ENCODE measurements around the gene NYAP1.
A peak's percentile ranks its signal among the peaks of the same experiment; 100 is the strongest.
"Not testable (repeated sequence)": the region's sequence is repeated elsewhere in the genome, so short reads cannot be mapped to it uniquely, and the experiment has no call there.

NYAP1 gene
- total RNA-seq, result 0.69 to 1.7 (median 0.96) reads per million in 3 donors

GRCh38 chr7:100483722-100484672, at the start of gene NYAP1:
Gene NYAP1 (plus strand): TSS chr7:100483927. CDS start chr7:100485312, 1,385 bp downstream.
- H3K36me3 ChIP-seq (ENCODE audit: control insufficient read depth, insufficient read depth, low read length), result no peaks in the 10 kb centered on the region
- peak within 1 kb of the TSS; percentile 43 for H3K4me3 ChIP-seq (ENCODE audit: insufficient read depth, low read depth, low read length, poor library complexity, severe bottlenecking)
- H3K27me3 ChIP-seq (replicated peaks; ENCODE audit: control insufficient read depth, insufficient read depth, low read length, poor library complexity, severe bottlenecking), result no peaks in the 10 kb centered on the region
- H3K9me3 ChIP-seq (ENCODE audit: control insufficient read depth, low read length), result no peaks in the 10 kb centered on the region
- peak within 1 kb of the TSS; percentile 39 for H3K27ac ChIP-seq (ENCODE audit: insufficient read depth, low read length, poor library complexity, severe bottlenecking)
- DNase-seq, result peak; percentile 45 to 53 (median 53)
- H3K4me1 ChIP-seq (ENCODE audit: control insufficient read depth, insufficient read depth, low read length, poor library complexity, severe bottlenecking), result peaks cover 18% of the 10 kb centered on the region

GRCh38 chr7:100434297-100435144, 49.2 kb upstream of the NYAP1 start:
- peaks cover 21% of the 10 kb centered on the region for H3K36me3 ChIP-seq (ENCODE audit: control insufficient read depth, insufficient read depth, low read length)
- H3K4me1 ChIP-seq (ENCODE audit: control insufficient read depth, insufficient read depth, low read length, poor library complexity, severe bottlenecking), result peaks cover 37% of the 10 kb centered on the region
- H3K9me3 ChIP-seq (ENCODE audit: control insufficient read depth, low read length), result no peaks in the 10 kb centered on the region
- peak overlapping the region; percentile 95 for H3K27ac ChIP-seq (ENCODE audit: insufficient read depth, low read length, poor library complexity, severe bottlenecking)
- H3K27me3 ChIP-seq (replicated peaks; ENCODE audit: control insufficient read depth, insufficient read depth, low read length, poor library complexity, severe bottlenecking), result no peaks in the 10 kb centered on the region
- DNase-seq, result no peak
- H3K4me3 ChIP-seq (ENCODE audit: insufficient read depth, low read depth, low read length, poor library complexity, severe bottlenecking), result peak overlapping the region; percentile 95

- H3K27me3 ChIP-seq (replicated peaks; ENCODE audit: control insufficient read depth, insufficient read depth, low read length, poor library complexity, severe bottlenecking), result no peaks in the 10 kb centered on the region
- peak overlapping the region; percentile 95 for H3K27ac ChIP-seq (ENCODE audit: insufficient read depth, low read length, poor library complexity, severe bottlenecking)
- no peaks in the 10 kb centered on the region for H3K9me3 ChIP-seq (ENCODE audit: control insufficient read depth, low read length)
- DNase-seq, result peak; percentile 15 to 32 (median 27)
- H3K36me3 ChIP-seq (ENCODE audit: control insufficient read depth, insufficient read depth, low read length), result peaks cover 21% of the 10 kb centered on the region
- H3K4me1 ChIP-seq (ENCODE audit: control insufficient read depth, insufficient read depth, low read length, poor library complexity, severe bottlenecking), result peaks cover 33% of the 10 kb centered on the region
- peak overlapping the region; percentile 95 for H3K4me3 ChIP-seq (ENCODE audit: insufficient read depth, low read depth, low read length, poor library complexity, severe bottlenecking)
Observed at GRCh38 chr7:100435401-100436304, 48.1 kb upstream of the NYAP1 start.

GRCh38 chr7:100437150-100438100, 46.3 kb upstream of the NYAP1 start:
- peaks cover 22% of the 10 kb centered on the region for H3K4me1 ChIP-seq (ENCODE audit: control insufficient read depth, insufficient read depth, low read length, poor library complexity, severe bottlenecking)
- no peak for DNase-seq

GRCh38 chr7:100438172-100438571, 45.6 kb upstream of the NYAP1 start:
- Histone ChIP-seq H3K36me3 (ENCODE audit: control insufficient read depth, insufficient read depth, low read length) (peaks cover 14% of the 10 kb centered on the region), H3K27me3 (replicated peaks; ENCODE audit: control insufficient read depth, insufficient read depth, low read length, poor library complexity, severe bottlenecking) (no peaks in the 10 kb centered on the region), H3K27ac (ENCODE audit: insufficient read depth, low read length, poor library complexity, severe bottlenecking) (no peak overlapping the region), H3K4me3 (ENCODE audit: insufficient read depth, low read depth, low read length, poor library complexity, severe bottlenecking) (no peak overlapping the region), H3K9me3 (ENCODE audit: control insufficient read depth, low read length) (no peaks in the 10 kb centered on the region), H3K4me1 (ENCODE audit: control insufficient read depth, insufficient read depth, low read length, poor library complexity, severe bottlenecking) (peaks cover 17% of the 10 kb centered on the region)
- no peak for DNase-seq

More at GRCh38 chr7:100437150-100438100, 46.3 kb upstream of the NYAP1 start:
- Histone ChIP-seq H3K4me3 (ENCODE audit: insufficient read depth, low read depth, low read length, poor library complexity, severe bottlenecking) (no peak overlapping the region), H3K27me3 (replicated peaks; ENCODE audit: control insufficient read depth, insufficient read depth, low read length, poor library complexity, severe bottlenecking) (no peaks in the 10 kb centered on the region), H3K27ac (ENCODE audit: insufficient read depth, low read length, poor library complexity, severe bottlenecking) (no peak overlapping the region), H3K36me3 (ENCODE audit: control insufficient read depth, insufficient read depth, low read length) (peaks cover 18% of the 10 kb centered on the region), H3K9me3 (ENCODE audit: control insufficient read depth, low read length) (no peaks in the 10 kb centered on the region)

- not testable (repeated sequence) for H3K9me3 ChIP-seq (ENCODE audit: control insufficient read depth, low read length); DNase-seq; H3K27me3 ChIP-seq (replicated peaks; ENCODE audit: control insufficient read depth, insufficient read depth, low read length, poor library complexity, severe bottlenecking); H3K27ac ChIP-seq (ENCODE audit: insufficient read depth, low read length, poor library complexity, severe bottlenecking); H3K4me3 ChIP-seq (ENCODE audit: insufficient read depth, low read depth, low read length, poor library complexity, severe bottlenecking); H3K36me3 ChIP-seq (ENCODE audit: control insufficient read depth, insufficient read depth, low read length)
- peaks cover 17% of the 10 kb centered on the region for H3K4me1 ChIP-seq (ENCODE audit: control insufficient read depth, insufficient read depth, low read length, poor library complexity, severe bottlenecking)
Observed at GRCh38 chr7:100438731-100439130, 45.0 kb upstream of the NYAP1 start.

GRCh38 chr7:100439244-100439643, 44.5 kb upstream of the NYAP1 start:
- peaks cover 16% of the 10 kb centered on the region for H3K4me1 ChIP-seq (ENCODE audit: control insufficient read depth, insufficient read depth, low read length, poor library complexity, severe bottlenecking)
- DNase-seq; H3K4me3 ChIP-seq (ENCODE audit: insufficient read depth, low read depth, low read length, poor library complexity, severe bottlenecking); H3K27ac ChIP-seq (ENCODE audit: insufficient read depth, low read length, poor library complexity, severe bottlenecking); H3K27me3 ChIP-seq (replicated peaks; ENCODE audit: control insufficient read depth, insufficient read depth, low read length, poor library complexity, severe bottlenecking); H3K9me3 ChIP-seq (ENCODE audit: control insufficient read depth, low read length); H3K36me3 ChIP-seq (ENCODE audit: control insufficient read depth, insufficient read depth, low read length): not testable (repeated sequence)

GRCh38 chr7:100441641-100442535, 41.8 kb upstream of the NYAP1 start:
- Histone ChIP-seq H3K27ac (ENCODE audit: insufficient read depth, low read length, poor library complexity, severe bottlenecking) (no peak overlapping the region), H3K4me1 (ENCODE audit: control insufficient read depth, insufficient read depth, low read length, poor library complexity, severe bottlenecking) (peaks cover 7% of the 10 kb centered on the region), H3K27me3 (replicated peaks; ENCODE audit: control insufficient read depth, insufficient read depth, low read length, poor library complexity, severe bottlenecking) (no peaks in the 10 kb centered on the region), H3K36me3 (ENCODE audit: control insufficient read depth, insufficient read depth, low read length) (no peaks in the 10 kb centered on the region), H3K4me3 (ENCODE audit: insufficient read depth, low read depth, low read length, poor library complexity, severe bottlenecking) (no peak overlapping the region), H3K9me3 (ENCODE audit: control insufficient read depth, low read length) (no peaks in the 10 kb centered on the region)
- no peak for DNase-seq

Measured in effector memory CD4-positive, alpha-beta T cell (primary cell).